Measurements from ENCODE around the gene GRIK5.

GRIK5 gene

DNA sequence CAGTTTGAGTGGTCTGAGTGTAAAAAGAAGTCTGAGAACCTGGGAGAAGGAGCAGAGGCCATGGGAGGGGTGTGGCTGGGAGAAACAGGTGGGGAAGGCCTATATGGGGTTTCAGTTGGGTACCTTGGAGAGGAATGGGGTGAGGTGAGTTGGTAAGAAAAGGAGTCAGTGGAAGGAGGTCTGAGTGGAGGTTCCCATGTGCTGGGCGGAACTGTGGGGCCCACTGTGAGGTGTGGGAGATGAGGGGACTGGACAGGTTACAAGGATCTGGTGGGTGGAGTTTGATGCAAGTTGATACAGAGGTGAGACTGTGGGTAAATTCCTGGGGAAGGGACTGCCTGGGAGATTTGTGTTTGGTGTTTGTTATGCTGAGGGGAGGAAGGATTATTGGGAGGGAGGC, 8.1 kb upstream of the GRIK5 start:
- FAIRE-seq: no peak
- DNase-seq (ENCODE audit: insufficient read length, low spot score): no peak
- no peak for TF ChIP-seq POU2F2 (IDR thresholded peaks at IDR 0.05; ENCODE audit: low read depth, low read length)
- no peak for TF ChIP-seq POLR2AphosphoS5 (IDR thresholded peaks at IDR 0.05; ENCODE audit: low read depth, low read length)
- TF ChIP-seq PAX5 (IDR thresholded peaks at IDR 0.05; ENCODE audit: insufficient read depth, low read length, severe bottlenecking): no peak
- no peak for TF ChIP-seq SPI1 (IDR thresholded peaks at IDR 0.05; ENCODE audit: low read depth, low read length)
- no peak for TF ChIP-seq TAF1 (IDR thresholded peaks at IDR 0.05; ENCODE audit: low read depth, low read length)
- TF ChIP-seq POLR2A (IDR thresholded peaks at IDR 0.05; ENCODE audit: low read depth, low read length): no peak

- TF ChIP-seq POLR2AphosphoS5 (IDR thresholded peaks at IDR 0.05; ENCODE audit: low read depth, low read length) (no peak), SPI1 (IDR thresholded peaks at IDR 0.05; ENCODE audit: low read depth, low read length) (no peak), PAX5 (IDR thresholded peaks at IDR 0.05; ENCODE audit: insufficient read depth, low read length, severe bottlenecking) (no peak), TAF1 (IDR thresholded peaks at IDR 0.05; ENCODE audit: low read depth, low read length) (no peak), POU2F2 (IDR thresholded peaks at IDR 0.05; ENCODE audit: low read depth, low read length) (no peak), POLR2A (IDR thresholded peaks at IDR 0.05; ENCODE audit: low read depth, low read length) (no peak)
- FAIRE-seq (no peak), DNase-seq (ENCODE audit: insufficient read length, low spot score) (peak; percentile 50)
These were observed 6.5 kb upstream of the GRIK5 start for GRCh38 chr19:42076380-42076944.

- FAIRE-seq (peak; percentile 100), DNase-seq (ENCODE audit: insufficient read length, low spot score) (peak; percentile 97)
- TF ChIP-seq POU2F2 (IDR thresholded peaks at IDR 0.05; ENCODE audit: low read depth, low read length) (peak; percentile 76; the same call in 1 of the 2 replicates), POLR2AphosphoS5 (IDR thresholded peaks at IDR 0.05; ENCODE audit: low read depth, low read length) (peak; percentile 79), POLR2A (IDR thresholded peaks at IDR 0.05; ENCODE audit: low read depth, low read length) (peak; percentile 78), PAX5 (IDR thresholded peaks at IDR 0.05; ENCODE audit: insufficient read depth, low read length, severe bottlenecking) (peak; percentile 31), TAF1 (IDR thresholded peaks at IDR 0.05; ENCODE audit: low read depth, low read length) (peak; percentile 87), SPI1 (IDR thresholded peaks at IDR 0.05; ENCODE audit: low read depth, low read length) (peak; percentile 48)
These were observed 5.8 kb upstream of the GRIK5 start, which contains the start of gene ZNF574 for GRCh38 chr19:42075616-42076379. Gene ZNF574 (plus strand): TSS chr19:42076166. CDS start chr19:42078607, 2,441 bp downstream.

GRCh38 chr19:42075364-42075615, 5.3 kb upstream of the GRIK5 start:
- DNase-seq (ENCODE audit: insufficient read length, low spot score) (no peak), FAIRE-seq (no peak)
- TF ChIP-seq POLR2AphosphoS5 (IDR thresholded peaks at IDR 0.05; ENCODE audit: low read depth, low read length): 0 out of 2 replicates have a peak, but pooled peaks have one; percentile 22
- no peak for TF ChIP-seq SPI1 (IDR thresholded peaks at IDR 0.05; ENCODE audit: low read depth, low read length)

GRCh38 chr19:42074513-42075363, 4.7 kb upstream of the GRIK5 start:
- no peak for DNase-seq (ENCODE audit: insufficient read length, low spot score)
- FAIRE-seq: no peak
- TF ChIP-seq POLR2AphosphoS5 (IDR thresholded peaks at IDR 0.05; ENCODE audit: low read depth, low read length): no peak
- peak; percentile 44; the same call in 1 of the 2 replicates for TF ChIP-seq POLR2A (IDR thresholded peaks at IDR 0.05; ENCODE audit: low read depth, low read length)

DNA sequence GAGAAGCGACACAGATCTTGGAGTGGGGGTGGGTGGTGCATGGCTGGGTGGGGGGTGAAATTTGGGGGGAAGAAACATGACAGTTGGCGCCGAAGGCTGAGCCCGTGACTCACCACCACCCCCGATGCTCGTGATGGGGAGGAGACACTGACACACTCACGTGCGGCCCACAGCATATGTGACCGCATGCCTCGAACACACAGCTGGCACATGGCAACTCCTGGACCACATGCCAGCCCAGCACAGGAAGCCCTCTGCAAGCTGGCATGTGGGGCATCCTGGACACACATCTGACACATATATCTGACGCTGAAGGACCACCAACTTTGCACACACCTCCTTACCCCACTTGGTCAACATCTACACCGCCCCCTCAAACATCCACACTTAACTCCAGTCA, 1.2 kb upstream of the GRIK5 start:
- DNase-seq (ENCODE audit: insufficient read length, low spot score) (no peak), FAIRE-seq (no peak)
- no peak for TF ChIP-seq TAF1 (IDR thresholded peaks at IDR 0.05; ENCODE audit: low read depth, low read length)
- TF ChIP-seq POLR2A (IDR thresholded peaks at IDR 0.05; ENCODE audit: low read depth, low read length): no peak
- TF ChIP-seq SPI1 (IDR thresholded peaks at IDR 0.05; ENCODE audit: low read depth, low read length): no peak
- no peak for TF ChIP-seq PAX5 (IDR thresholded peaks at IDR 0.05; ENCODE audit: insufficient read depth, low read length, severe bottlenecking)
- TF ChIP-seq POLR2AphosphoS5 (IDR thresholded peaks at IDR 0.05; ENCODE audit: low read depth, low read length): no peak
- no peak for TF ChIP-seq POU2F2 (IDR thresholded peaks at IDR 0.05; ENCODE audit: low read depth, low read length)

DNA sequence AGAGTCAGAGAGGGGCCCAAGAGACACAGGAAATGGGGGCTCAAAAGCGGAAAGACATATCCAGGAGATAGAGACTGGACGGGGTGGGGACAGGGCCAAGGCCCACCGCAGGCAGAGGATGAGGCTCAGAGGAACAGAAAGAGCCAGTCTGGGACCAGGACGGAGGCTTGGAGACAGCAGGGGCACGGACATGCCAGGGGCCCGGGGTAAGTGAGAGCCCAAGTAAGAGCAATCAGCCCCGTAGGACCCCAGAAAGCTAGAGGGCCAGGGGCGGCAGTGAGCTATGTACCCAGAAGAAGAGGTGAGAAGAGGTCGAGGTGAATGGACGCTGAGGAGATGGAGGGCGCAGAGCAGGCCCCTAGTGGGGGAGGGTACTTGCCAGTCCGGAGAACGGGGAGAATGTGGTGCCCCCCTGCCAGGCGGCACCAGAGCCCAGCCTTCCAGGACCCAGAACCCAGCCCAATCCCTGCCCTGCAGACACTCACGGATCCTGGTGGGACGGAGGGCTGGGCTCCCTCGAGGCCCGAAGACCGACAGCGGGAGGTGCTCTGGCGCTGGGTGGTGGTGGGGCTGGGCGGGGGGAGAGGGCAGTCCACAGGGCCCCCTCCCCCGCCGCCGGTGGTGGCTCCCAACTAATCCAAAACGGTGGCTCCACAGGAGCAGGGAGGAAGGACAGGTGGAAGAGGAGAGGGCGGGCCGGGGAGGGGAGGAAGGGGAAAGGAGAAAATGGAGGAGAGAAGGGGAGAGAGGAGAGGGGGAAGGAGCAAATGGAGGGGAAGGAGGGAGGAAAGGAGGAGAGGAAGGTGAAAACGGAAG, 1.0 kb downstream of the GRIK5 start:
- no peak for TF ChIP-seq PAX5 (IDR thresholded peaks at IDR 0.05; ENCODE audit: insufficient read depth, low read length, severe bottlenecking)
- no peak for TF ChIP-seq POLR2A (IDR thresholded peaks at IDR 0.05; ENCODE audit: low read depth, low read length)
- TF ChIP-seq POLR2AphosphoS5 (IDR thresholded peaks at IDR 0.05; ENCODE audit: low read depth, low read length): no peak
- no peak for TF ChIP-seq POU2F2 (IDR thresholded peaks at IDR 0.05; ENCODE audit: low read depth, low read length)
- TF ChIP-seq SPI1 (IDR thresholded peaks at IDR 0.05; ENCODE audit: low read depth, low read length): no peak
- no peak for TF ChIP-seq TAF1 (IDR thresholded peaks at IDR 0.05; ENCODE audit: low read depth, low read length)
- FAIRE-seq (no peak), DNase-seq (ENCODE audit: insufficient read length, low spot score) (no peak)

GRCh38 chr19:42068361-42068755, 1.6 kb downstream of the GRIK5 start:
- FAIRE-seq: no peak
- no peak for DNase-seq (ENCODE audit: insufficient read length, low spot score)
- TF ChIP-seq PAX5 (IDR thresholded peaks at IDR 0.05; ENCODE audit: insufficient read depth, low read length, severe bottlenecking) (no peak), SPI1 (IDR thresholded peaks at IDR 0.05; ENCODE audit: low read depth, low read length) (no peak), TAF1 (IDR thresholded peaks at IDR 0.05; ENCODE audit: low read depth, low read length) (no peak), POU2F2 (IDR thresholded peaks at IDR 0.05; ENCODE audit: low read depth, low read length) (no peak), POLR2A (IDR thresholded peaks at IDR 0.05; ENCODE audit: low read depth, low read length) (no peak), POLR2AphosphoS5 (IDR thresholded peaks at IDR 0.05; ENCODE audit: low read depth, low read length) (no peak)

All from GM12891 (cell line).